PC-3 (cell line): ENCODE measurements around the gene DHX32.
"Not testable (repeated sequence)": the region's sequence is repeated elsewhere in the genome, so short reads cannot be mapped to it uniquely, and the experiment has no call there.

ENCODE experiments used
- CTCF ChIP-seq: fragments of 300-600 bp; sonication (generic); conservative IDR thresholded peaks from 2 replicates; pipeline ENCODE4 v1.5.1; 2017; ENCODE audit warnings: antibody characterized with exemption, low read depth, mild to moderate bottlenecking, low read length
- EZH2 ChIP-seq: fragments of 300-600 bp; sonication (generic); IDR thresholded peaks from one replicate; pipeline ENCODE4 v1.6.1; 2017; ENCODE audit warnings: antibody characterized with exemption, mild to moderate bottlenecking, low read length; ENCODE audit not compliant: unreplicated experiment
- EZH2phosphoT487 ChIP-seq: fragments of 300-600 bp; sonication (generic); IDR thresholded peaks from 2 replicates; pipeline ENCODE4 v1.6.1; 2018; ENCODE audit warnings: mild to moderate bottlenecking, antibody characterized with exemption, low read length, borderline replicate concordance

GRCh38 chr10:125907598-125907997 is 26.5 kb upstream of the DHX32 start:
- TF ChIP-seq CTCF, EZH2phosphoT487, EZH2: not testable (repeated sequence)
